ENCODE data around the gene OSBPL9. TPM values are rescaled to one million over a fixed set of nuclear protein-coding genes. Genes with fewer than 3 reads are reported as not detected.

OSBPL9 gene
- total RNA-seq, 4 donors from 2014 or later: 56.9 to 110 (median 78.3) TPM

- TF ChIP-seq CTCF (IDR thresholded peaks at IDR 0.05) (no peak), EP300 (IDR thresholded peaks at IDR 0.05) (no peak), POLR2AphosphoS5 (IDR thresholded peaks at IDR 0.05) (no peak), POLR2A (IDR thresholded peaks at IDR 0.05) (no peak)
- Histone ChIP-seq H3K4me1 (no peaks in the 10 kb centered on the region), H3K4me3 (no peak overlapping the region), H3K36me3 (peaks cover 4 to 100% of the 10 kb centered on the region in 2 donors), H3K9me3 (no peaks in the 10 kb centered on the region), H3K27me3 (no peaks in the 10 kb centered on the region), H3K27ac (no peak overlapping the region)
- no peak for ATAC-seq
- WGBS, 2 donors (ENCODE audit: low coverage in 1 of 2): 75 to 100% methylated on average over 1 of the region's 1 CpG
These were observed 172.4 kb downstream of the OSBPL9 start for GRCh38 chr1:51789342-51789741.

- Histone ChIP-seq H3K4me1 (no peaks in the 10 kb centered on the region), H3K36me3 (peaks cover 4 to 100% of the 10 kb centered on the region in 2 donors), H3K27me3 (no peaks in the 10 kb centered on the region), H3K27ac (no peak overlapping the region), H3K9me3 (no peaks in the 10 kb centered on the region), H3K4me3 (no peak overlapping the region)
- TF ChIP-seq POLR2A (IDR thresholded peaks at IDR 0.05) (no peak), EP300 (IDR thresholded peaks at IDR 0.05) (no peak), POLR2AphosphoS5 (IDR thresholded peaks at IDR 0.05) (no peak), CTCF (IDR thresholded peaks at IDR 0.05) (no peak)
- no peak for ATAC-seq
- WGBS, 2 donors (ENCODE audit: low coverage in 1 of 2): 60 to 95% methylated on average over 1 to 4 of the region's 6 CpGs
These were observed 173.5 kb downstream of the OSBPL9 start for GRCh38 chr1:51790385-51790784.

GRCh38 chr1:51791888-51792287 is 175.0 kb downstream of the OSBPL9 start:
- Histone ChIP-seq H3K4me3 (no peak overlapping the region), H3K27ac (peak overlapping the region in 1 of 4 donors; percentile 12), H3K9me3 (no peaks in the 10 kb centered on the region), H3K27me3 (no peaks in the 10 kb centered on the region), H3K4me1 (no peaks in the 10 kb centered on the region), H3K36me3 (peaks cover 4 to 100% of the 10 kb centered on the region in 2 donors)
- no peak for TF ChIP-seq POLR2AphosphoS5 (IDR thresholded peaks at IDR 0.05)
- no peak for TF ChIP-seq POLR2A (IDR thresholded peaks at IDR 0.05)
- no peak for TF ChIP-seq CTCF (IDR thresholded peaks at IDR 0.05)
- TF ChIP-seq EP300 (IDR thresholded peaks at IDR 0.05): no peak
- WGBS, 2 donors (ENCODE audit: low coverage in 1 of 2): 80 to 100% methylated on average over 1 of the region's 1 CpG
- no peak for ATAC-seq

- TF ChIP-seq CTCF (IDR thresholded peaks at IDR 0.05) (no peak), EP300 (IDR thresholded peaks at IDR 0.05) (no peak), POLR2AphosphoS5 (IDR thresholded peaks at IDR 0.05) (no peak), POLR2A (IDR thresholded peaks at IDR 0.05) (no peak)
- H3K27ac ChIP-seq: no peak overlapping the region
- peaks cover 4 to 100% of the 10 kb centered on the region in 2 donors for H3K36me3 ChIP-seq
- peak; percentile 32 for ATAC-seq
- H3K27me3 ChIP-seq: no peaks in the 10 kb centered on the region
- H3K4me1 ChIP-seq: no peaks in the 10 kb centered on the region
- no peak overlapping the region for H3K4me3 ChIP-seq
- H3K9me3 ChIP-seq: no peaks in the 10 kb centered on the region
- WGBS, 2 donors (ENCODE audit: low coverage in 1 of 2): 75% methylated on average over 1 of the region's 1 CpG; no CpG with 5 or more reads in 1 of the 2 donors
These were observed 176.0 kb downstream of the OSBPL9 start for GRCh38 chr1:51792864-51793263.

- no peak for ATAC-seq
- Histone ChIP-seq H3K36me3 (peaks cover 0 to 100% of the 10 kb centered on the region in 2 donors), H3K4me3 (no peak overlapping the region), H3K27ac (no peak overlapping the region), H3K4me1 (no peaks in the 10 kb centered on the region), H3K9me3 (no peaks in the 10 kb centered on the region), H3K27me3 (no peaks in the 10 kb centered on the region)
- TF ChIP-seq POLR2A (IDR thresholded peaks at IDR 0.05) (no peak), EP300 (IDR thresholded peaks at IDR 0.05) (no peak), CTCF (IDR thresholded peaks at IDR 0.05) (no peak), POLR2AphosphoS5 (IDR thresholded peaks at IDR 0.05) (no peak)
- WGBS, 2 donors (ENCODE audit: low coverage in 1 of 2): 90 to 94% methylated on average over 2 of the region's 2 CpGs
These were observed 177.4 kb downstream of the OSBPL9 start for GRCh38 chr1:51794260-51794659.
